ENCODE results near the gene DZIP3.

DNA sequence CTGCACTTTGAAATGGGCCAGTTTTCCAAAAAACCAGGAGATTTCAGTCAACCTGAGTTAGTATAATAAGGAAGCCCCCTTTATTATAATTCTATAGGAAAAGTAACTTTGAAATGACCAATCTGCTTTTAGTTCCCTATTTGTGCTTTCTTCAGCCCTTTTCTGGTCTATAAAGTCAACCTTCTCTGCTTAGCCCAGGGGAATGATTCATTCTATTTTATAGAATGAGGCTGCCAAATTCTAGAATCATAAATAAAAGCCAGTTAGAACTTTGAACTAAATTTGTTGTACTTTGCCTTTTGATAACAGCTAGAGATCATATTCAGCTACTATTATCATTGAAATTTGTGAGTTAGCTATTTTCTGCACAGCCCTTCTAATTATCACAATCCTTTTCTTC is 25.0 kb upstream of the DZIP3 start:
- TF ChIP-seq, protein P1, sequence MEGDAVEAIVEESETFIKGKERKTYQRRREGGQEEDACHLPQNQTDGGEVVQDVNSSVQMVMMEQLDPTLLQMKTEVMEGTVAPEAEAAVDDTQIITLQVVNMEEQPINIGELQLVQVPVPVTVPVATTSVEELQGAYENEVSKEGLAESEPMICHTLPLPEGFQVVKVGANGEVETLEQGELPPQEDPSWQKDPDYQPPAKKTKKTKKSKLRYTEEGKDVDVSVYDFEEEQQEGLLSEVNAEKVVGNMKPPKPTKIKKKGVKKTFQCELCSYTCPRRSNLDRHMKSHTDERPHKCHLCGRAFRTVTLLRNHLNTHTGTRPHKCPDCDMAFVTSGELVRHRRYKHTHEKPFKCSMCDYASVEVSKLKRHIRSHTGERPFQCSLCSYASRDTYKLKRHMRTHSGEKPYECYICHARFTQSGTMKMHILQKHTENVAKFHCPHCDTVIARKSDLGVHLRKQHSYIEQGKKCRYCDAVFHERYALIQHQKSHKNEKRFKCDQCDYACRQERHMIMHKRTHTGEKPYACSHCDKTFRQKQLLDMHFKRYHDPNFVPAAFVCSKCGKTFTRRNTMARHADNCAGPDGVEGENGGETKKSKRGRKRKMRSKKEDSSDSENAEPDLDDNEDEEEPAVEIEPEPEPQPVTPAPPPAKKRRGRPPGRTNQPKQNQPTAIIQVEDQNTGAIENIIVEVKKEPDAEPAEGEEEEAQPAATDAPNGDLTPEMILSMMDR (IDR thresholded peaks at IDR 0.05), result no peak
- TF ChIP-seq POLR2A (IDR thresholded peaks at IDR 0.05), result no peak

Measured in lower leg skin (tissue), 3 donors.